Adipose tissue (tissue), 3 donors: ENCODE measurements around the gene CNTN4. TPM values are rescaled to one million over a fixed set of nuclear protein-coding genes. Genes with fewer than 3 reads are reported as not detected.
"Not testable (repeated sequence)": the region's sequence is repeated elsewhere in the genome, so short reads cannot be mapped to it uniquely, and the experiment has no call there.

Experiments used
- H3K27ac ChIP-seq: one replicate; pipeline ENCODE4 v1.5.1; 2013; ENCODE audit warnings: low read depth, low read length
- WGBS, 3 donors: extraction: QIAGEN DNeasy Blood & Tissue Kit; methylation state at CpG; one replicate each; pipeline ENCODE4 v1.1.7; 2013; 5-methylcytosine and 5-hydroxymethylcytosine counted together
- polyA plus RNA-seq, 3 donors: library from polyadenylated mRNA; stranded (reverse); fragments of 200-250 nt; gene quantifications; one replicate each; pipeline ENCODE4 v1.2.3, GENCODE V29; 2013
- donor health status: healthy with polysubstance abuse.
- donor health status: Bipolar disorder and iron deficiency.
- donor health status: healthy.

The CNTN4 gene
- polyA plus RNA-seq, 3 donors: 1.0 to 5.2 (median 1.7) TPM

GRCh38 chr3:2984005-2984830 is 885.6 kb downstream of the CNTN4 start:
- H3K27ac ChIP-seq: no peak overlapping the region
- WGBS, 3 donors: 67 to 75% (median 71%) methylated on average over 7 of the region's 7 CpGs

GRCh38 chr3:2984831-2985220 is 886.2 kb downstream of the CNTN4 start:
- WGBS, 3 donors: 85 to 99% (median 94%) methylated on average over 2 of the region's 2 CpGs
- H3K27ac ChIP-seq: no peak overlapping the region

- WGBS, 3 donors: 74 to 94% (median 92%) methylated on average over 5 of the region's 5 CpGs
Observed at GRCh38 chr3:2985479-2985878, 886.8 kb downstream of the CNTN4 start.

GRCh38 chr3:2992534-2992933 is 893.9 kb downstream of the CNTN4 start:
- WGBS, 3 donors: 51 to 63% (median 54%) methylated on average over 2 of the region's 2 CpGs
- no peak overlapping the region for H3K27ac ChIP-seq

More at GRCh38 chr3:2985479-2985878, 886.8 kb downstream of the CNTN4 start:
- no peak overlapping the region for H3K27ac ChIP-seq

GRCh38 chr3:2993130-2993529 is 894.5 kb downstream of the CNTN4 start:
- 88 to 92% (median 89%) methylated on average over 5 of the region's 5 CpGs for WGBS, 3 donors
- H3K27ac ChIP-seq: not testable (repeated sequence)

- WGBS, 3 donors: 12 to 45% (median 40%) methylated on average over 1 of the region's 1 CpG
- H3K27ac ChIP-seq: no peak overlapping the region
Observed at GRCh38 chr3:2993736-2994135, 895.1 kb downstream of the CNTN4 start.

- no peak overlapping the region for H3K27ac ChIP-seq
- WGBS, 3 donors: 72 to 76% (median 75%) methylated on average over 5 of the region's 5 CpGs
Observed at GRCh38 chr3:2995195-2995594, 896.5 kb downstream of the CNTN4 start.

GRCh38 chr3:3005146-3005744 is 906.6 kb downstream of the CNTN4 start:
- H3K27ac ChIP-seq: no peak overlapping the region
- 75 to 86% (median 78%) methylated on average over 7 of the region's 7 CpGs for WGBS, 3 donors

GRCh38 chr3:3013317-3014052 is 914.8 kb downstream of the CNTN4 start:
- WGBS, 3 donors: 61 to 81% (median 74%) methylated on average over 4 of the region's 4 CpGs

GRCh38 chr3:3015185-3016089 is 916.8 kb downstream of the CNTN4 start:
- WGBS, 3 donors: 19 to 46% (median 37%) methylated on average over 5 of the region's 5 CpGs
- H3K27ac ChIP-seq: no peak overlapping the region

More at GRCh38 chr3:3013317-3014052, 914.8 kb downstream of the CNTN4 start:
- no peak overlapping the region for H3K27ac ChIP-seq

- whole genome bisulfite sequencing, 3 donors: 44 to 81% (median 72%) methylated on average over 4 of the region's 4 CpGs
- H3K27ac ChIP-seq: no peak overlapping the region
Observed at GRCh38 chr3:3016226-3016625, 917.6 kb downstream of the CNTN4 start.

- whole genome bisulfite sequencing, 3 donors: 74 to 92% (median 81%) methylated on average over 7 of the region's 7 CpGs
Observed at GRCh38 chr3:3020209-3020608, 921.5 kb downstream of the CNTN4 start.

GRCh38 chr3:3023111-3023745 is 924.6 kb downstream of the CNTN4 start:
- H3K27ac ChIP-seq: no peak overlapping the region
- WGBS, 3 donors: 24 to 70% (median 67%) methylated on average over 7 of the region's 7 CpGs

More at GRCh38 chr3:3020209-3020608, 921.5 kb downstream of the CNTN4 start:
- no peak overlapping the region for H3K27ac ChIP-seq

GRCh38 chr3:3027976-3028567 is 929.4 kb downstream of the CNTN4 start:
- WGBS, 3 donors: 57 to 78% (median 75%) methylated on average over 5 of the region's 5 CpGs
- H3K27ac ChIP-seq: no peak overlapping the region

- H3K27ac ChIP-seq: no peak overlapping the region
- WGBS, 3 donors: 62 to 68% (median 68%) methylated on average over 4 of the region's 4 CpGs
Observed at GRCh38 chr3:3031326-3031725, 932.7 kb downstream of the CNTN4 start.

- WGBS, 3 donors: 83 to 93% (median 90%) methylated on average over 13 of the region's 13 CpGs
- H3K27ac ChIP-seq: no peak overlapping the region
Observed at GRCh38 chr3:3037156-3037555, 938.5 kb downstream of the CNTN4 start.

GRCh38 chr3:3038201-3038991 is 939.7 kb downstream of the CNTN4 start:
- no peak overlapping the region for H3K27ac ChIP-seq
- 71 to 77% (median 72%) methylated on average over 25 of the region's 25 CpGs for whole genome bisulfite sequencing, 3 donors
